Colonic mucosa (tissue), 4 donors: ENCODE results near the gene TRAPPC2. TPM values are rescaled to one million over a fixed set of nuclear protein-coding genes. Genes with fewer than 3 reads are reported as not detected.

ENCODE experiments used
- DNase-seq: peaks from one replicate; pipeline ENCODE4 v3.0.0-alpha.2; 2020
- H3K27ac ChIP-seq: fragments of 200-600 bp; one replicate; pipeline ENCODE4 v1.8.0; 2021
- H3K27me3 ChIP-seq: fragments of 200-600 bp; one replicate; pipeline ENCODE4 v1.8.0; 2021
- H3K36me3 ChIP-seq: fragments of 200-600 bp; one replicate; pipeline ENCODE4 v1.8.0; 2021
- H3K4me1 ChIP-seq: fragments of 200-600 bp; one replicate; pipeline ENCODE4 v1.8.0; 2021; ENCODE audit warnings: mild to moderate bottlenecking
- H3K4me3 ChIP-seq: fragments of 200-600 bp; one replicate; pipeline ENCODE4 v1.8.0; 2021
- H3K9ac ChIP-seq, 2 donors: one replicate each; pipeline ENCODE4 v1.7.0; 2013; ENCODE audit warnings: control low read depth in 2 of 2, low read depth in 2 of 2, low read length in 2 of 2
- H3K9me3 ChIP-seq: fragments of 200-600 bp; one replicate; pipeline ENCODE4 v1.8.0; 2021
- intact Hi-C: fragments of 100-400 bp; cut with DNase I; formaldehyde crosslinking; loops from one replicate; pipeline ENCODE4 v1.14.1; 2022
- total RNA-seq, 2 donors: library from RNA; stranded (reverse); fragmentation: NEBNext Ultra II Directional in 1 of 2; extraction: Animal tissue kit (Norgen Biotek cat#: 25700) in 1 of 2; gene quantifications; one replicate each; pipeline ENCODE4 v1.2.1, GENCODE V29; 2021
- TF ChIP-seq, protein P1 (sequence below): fragments of 200-600 bp; IDR thresholded peaks from one replicate; pipeline ENCODE4 v1.8.0; 2022; ENCODE audit warnings: antibody characterized with exemption, mild to moderate bottlenecking
- donor health status: healthy.
- donor health status: DM: no; HTN: no; CAD: no.
- donor health status: DM: no; HTN: no; CAD: no.

Gene TRAPPC2
- total RNA-seq, 2 donors from 2014 or later = 20.4 to 20.9 TPM

- no peaks in the 10 kb centered on the region for H3K9me3 ChIP-seq
- no peak overlapping the region for H3K27ac ChIP-seq
- TF ChIP-seq, protein P1, sequence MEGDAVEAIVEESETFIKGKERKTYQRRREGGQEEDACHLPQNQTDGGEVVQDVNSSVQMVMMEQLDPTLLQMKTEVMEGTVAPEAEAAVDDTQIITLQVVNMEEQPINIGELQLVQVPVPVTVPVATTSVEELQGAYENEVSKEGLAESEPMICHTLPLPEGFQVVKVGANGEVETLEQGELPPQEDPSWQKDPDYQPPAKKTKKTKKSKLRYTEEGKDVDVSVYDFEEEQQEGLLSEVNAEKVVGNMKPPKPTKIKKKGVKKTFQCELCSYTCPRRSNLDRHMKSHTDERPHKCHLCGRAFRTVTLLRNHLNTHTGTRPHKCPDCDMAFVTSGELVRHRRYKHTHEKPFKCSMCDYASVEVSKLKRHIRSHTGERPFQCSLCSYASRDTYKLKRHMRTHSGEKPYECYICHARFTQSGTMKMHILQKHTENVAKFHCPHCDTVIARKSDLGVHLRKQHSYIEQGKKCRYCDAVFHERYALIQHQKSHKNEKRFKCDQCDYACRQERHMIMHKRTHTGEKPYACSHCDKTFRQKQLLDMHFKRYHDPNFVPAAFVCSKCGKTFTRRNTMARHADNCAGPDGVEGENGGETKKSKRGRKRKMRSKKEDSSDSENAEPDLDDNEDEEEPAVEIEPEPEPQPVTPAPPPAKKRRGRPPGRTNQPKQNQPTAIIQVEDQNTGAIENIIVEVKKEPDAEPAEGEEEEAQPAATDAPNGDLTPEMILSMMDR = no peak
- intact Hi-C loops = loop anchor here (5.0 to 10.0 kb wide), 2 partner anchors 240 to 278 kb away; no protein-coding TSS in a partner anchor
- no peaks in the 10 kb centered on the region for H3K36me3 ChIP-seq
- H3K4me1 ChIP-seq = no peaks in the 10 kb centered on the region
- no peak for DNase-seq
- H3K4me3 ChIP-seq = no peak overlapping the region
- no peak overlapping the region for H3K9ac ChIP-seq
- H3K27me3 ChIP-seq = no peaks in the 10 kb centered on the region
Measured at GRCh38 chrX:13754765-13755164, 20.3 kb upstream of the TRAPPC2 start.

GRCh38 chrX:13752646-13753045, 18.2 kb upstream of the TRAPPC2 start:
- Histone ChIP-seq H3K27ac (no peak overlapping the region), H3K9ac (no peak overlapping the region), H3K27me3 (no peaks in the 10 kb centered on the region), H3K4me1 (no peaks in the 10 kb centered on the region), H3K9me3 (no peaks in the 10 kb centered on the region), H3K36me3 (no peaks in the 10 kb centered on the region), H3K4me3 (no peak overlapping the region)
- TF ChIP-seq, protein P1 = no peak
- no peak for DNase-seq
- intact Hi-C loops = loop anchor here (5.0 to 10.0 kb wide), 2 partner anchors 238 to 280 kb away; no protein-coding TSS in a partner anchor

DNA sequence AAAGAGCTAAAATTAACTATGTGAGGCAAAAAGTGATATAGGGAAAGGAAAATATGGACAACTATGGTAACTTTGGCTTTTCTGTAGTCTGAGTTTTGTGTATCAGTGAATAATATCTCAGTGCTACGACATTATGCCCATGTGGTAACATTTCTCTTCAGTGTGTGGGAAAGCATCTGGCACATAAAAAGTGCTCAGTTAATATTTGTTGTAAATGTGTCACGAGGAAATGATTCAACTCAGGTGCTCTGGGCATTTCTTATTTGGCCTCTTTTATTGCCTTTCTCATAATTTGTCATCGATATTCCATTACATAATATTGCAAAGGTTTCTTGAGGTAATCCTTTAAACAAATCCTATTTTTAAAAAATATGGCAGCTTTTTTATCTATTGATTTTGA, 17.7 kb upstream of the TRAPPC2 start:
- Histone ChIP-seq H3K27ac (no peak overlapping the region), H3K4me1 (no peaks in the 10 kb centered on the region), H3K9ac (no peak overlapping the region), H3K9me3 (no peaks in the 10 kb centered on the region), H3K36me3 (no peaks in the 10 kb centered on the region), H3K4me3 (no peak overlapping the region), H3K27me3 (no peaks in the 10 kb centered on the region)
- no peak for DNase-seq
- TF ChIP-seq, protein P1 = no peak
- intact Hi-C loops = loop anchor here (5.0 to 10.0 kb wide), 2 partner anchors 237 to 280 kb away; no protein-coding TSS in a partner anchor

- Histone ChIP-seq H3K4me1 (no peaks in the 10 kb centered on the region), H3K27ac (no peak overlapping the region), H3K9ac (no peak overlapping the region), H3K9me3 (no peaks in the 10 kb centered on the region), H3K27me3 (no peaks in the 10 kb centered on the region), H3K36me3 (no peaks in the 10 kb centered on the region), H3K4me3 (no peak overlapping the region)
- no peak for DNase-seq
- TF ChIP-seq, protein P1 = no peak
- intact Hi-C loops = loop anchor here (5.0 to 10.0 kb wide), 2 partner anchors 236 to 281 kb away; no protein-coding TSS in a partner anchor
Measured at GRCh38 chrX:13750812-13751211, 16.4 kb upstream of the TRAPPC2 start.

GRCh38 chrX:13750204-13750603, 15.8 kb upstream of the TRAPPC2 start:
- Histone ChIP-seq H3K36me3 (no peaks in the 10 kb centered on the region), H3K27me3 (no peaks in the 10 kb centered on the region), H3K27ac (no peak overlapping the region), H3K9me3 (no peaks in the 10 kb centered on the region), H3K4me1 (no peaks in the 10 kb centered on the region), H3K4me3 (no peak overlapping the region), H3K9ac (no peak overlapping the region)
- intact Hi-C loops = loop anchor here (5.0 to 10.0 kb wide), 2 partner anchors 235 to 282 kb away; no protein-coding TSS in a partner anchor
- no peak for DNase-seq
- TF ChIP-seq, protein P1 = peak; percentile 40
